Measurements from ENCODE around the gene ASTN2. TPM values are rescaled to one million over a fixed set of nuclear protein-coding genes. Genes with fewer than 3 reads are reported as not detected.

The ASTN2 gene
- polyA plus RNA-seq, 1 experiment, result 6.6 TPM

GRCh38 chr9:116395699-116396037, 1019.2 kb downstream of the ASTN2 start:
- ChIA-PET CTCF (no interaction called here), POLR2A (no interaction called here)
- H3K9me3 ChIP-seq (ENCODE audit: control insufficient read depth, insufficient read depth, low read length), result no peaks in the 10 kb centered on the region
- H3K27ac ChIP-seq (ENCODE audit: low read depth, low read length), result no peak overlapping the region
- no peaks in the 10 kb centered on the region for H3K27me3 ChIP-seq (ENCODE audit: control insufficient read depth, insufficient read depth, low read length)
- no peak for DNase-seq (ENCODE audit: low read depth, low spot score)
- no peak overlapping the region for H3K4me3 ChIP-seq (ENCODE audit: low read depth, low read length)
- TF ChIP-seq CTCF (IDR thresholded peaks at IDR 0.05; ENCODE audit: low read depth, low read length), result no peak

GRCh38 chr9:116394894-116395698, 1019.8 kb downstream of the ASTN2 start:
- no peak overlapping the region for H3K27ac ChIP-seq (ENCODE audit: low read depth, low read length)
- H3K4me3 ChIP-seq (ENCODE audit: low read depth, low read length), result no peak overlapping the region
- ChIA-PET POLR2A (no interaction called here), CTCF (no interaction called here)
- no peaks in the 10 kb centered on the region for H3K27me3 ChIP-seq (ENCODE audit: control insufficient read depth, insufficient read depth, low read length)
- H3K9me3 ChIP-seq (ENCODE audit: control insufficient read depth, insufficient read depth, low read length), result no peaks in the 10 kb centered on the region
- no peak for TF ChIP-seq CTCF (IDR thresholded peaks at IDR 0.05; ENCODE audit: low read depth, low read length)
- no peak for DNase-seq (ENCODE audit: low read depth, low spot score)

DNA sequence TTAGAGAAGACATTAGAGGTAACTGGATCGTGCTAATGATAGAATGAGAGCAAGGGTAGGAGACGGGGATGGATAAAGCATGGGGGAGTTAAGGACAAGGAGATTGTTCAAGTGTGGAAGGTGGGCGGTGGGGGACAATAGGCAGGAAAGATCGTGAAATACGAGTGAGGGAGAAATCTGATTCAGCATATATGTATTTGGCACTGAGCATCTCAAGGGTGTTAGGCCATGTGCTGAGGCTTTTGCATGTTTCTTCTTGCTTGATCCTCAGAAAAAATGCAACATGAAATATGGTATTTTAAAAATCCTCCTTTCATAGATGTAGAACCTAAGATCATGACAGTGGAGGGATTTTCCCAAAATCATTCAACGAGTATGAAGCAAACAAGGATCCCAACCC, 1020.8 kb downstream of the ASTN2 start:
- Histone ChIP-seq H3K27ac (ENCODE audit: low read depth, low read length) (no peak overlapping the region), H3K9me3 (ENCODE audit: control insufficient read depth, insufficient read depth, low read length) (no peaks in the 10 kb centered on the region), H3K27me3 (ENCODE audit: control insufficient read depth, insufficient read depth, low read length) (no peaks in the 10 kb centered on the region), H3K4me3 (ENCODE audit: low read depth, low read length) (no peak overlapping the region)
- DNase-seq (ENCODE audit: low read depth, low spot score), result no peak
- ChIA-PET POLR2A (no interaction called here), CTCF (no interaction called here)
- no peak for TF ChIP-seq CTCF (IDR thresholded peaks at IDR 0.05; ENCODE audit: low read depth, low read length)

DNA sequence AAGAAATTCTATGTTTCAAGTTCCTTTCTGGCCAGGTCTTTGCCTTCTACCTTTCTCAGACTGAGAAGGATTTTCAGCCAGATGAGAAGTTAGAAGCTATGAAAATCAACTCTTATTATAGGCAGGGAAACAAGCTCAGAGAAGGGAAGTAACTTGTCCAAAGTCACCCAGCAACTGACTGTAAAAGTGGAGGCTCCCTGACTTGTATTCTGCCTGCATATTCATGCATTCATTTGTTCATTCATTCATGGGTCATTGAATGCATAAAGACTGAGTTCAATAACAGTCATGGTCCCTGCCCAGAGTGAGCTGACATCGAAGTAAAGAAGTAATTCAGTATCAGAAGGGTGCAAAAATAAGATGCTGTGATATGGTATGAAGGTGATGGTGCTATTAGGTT, 1021.7 kb downstream of the ASTN2 start:
- DNase-seq (ENCODE audit: low read depth, low spot score), result no peak
- H3K27ac ChIP-seq (ENCODE audit: low read depth, low read length), result no peak overlapping the region
- no peaks in the 10 kb centered on the region for H3K27me3 ChIP-seq (ENCODE audit: control insufficient read depth, insufficient read depth, low read length)
- no peak for TF ChIP-seq CTCF (IDR thresholded peaks at IDR 0.05; ENCODE audit: low read depth, low read length)
- H3K9me3 ChIP-seq (ENCODE audit: control insufficient read depth, insufficient read depth, low read length), result no peaks in the 10 kb centered on the region
- CTCF ChIA-PET, result no interaction called here
- POLR2A ChIA-PET, result no interaction called here
- no peak overlapping the region for H3K4me3 ChIP-seq (ENCODE audit: low read depth, low read length)

GRCh38 chr9:116391306-116391900, 1023.5 kb downstream of the ASTN2 start:
- Histone ChIP-seq H3K9me3 (ENCODE audit: control insufficient read depth, insufficient read depth, low read length) (no peaks in the 10 kb centered on the region), H3K27ac (ENCODE audit: low read depth, low read length) (no peak overlapping the region), H3K4me3 (ENCODE audit: low read depth, low read length) (no peak overlapping the region), H3K27me3 (ENCODE audit: control insufficient read depth, insufficient read depth, low read length) (no peaks in the 10 kb centered on the region)
- POLR2A ChIA-PET, result no interaction called here
- CTCF ChIA-PET, result no interaction called here
- no peak for TF ChIP-seq CTCF (IDR thresholded peaks at IDR 0.05; ENCODE audit: low read depth, low read length)
- peak; percentile 20 for DNase-seq (ENCODE audit: low read depth, low spot score)

All from AG04450 (cell line).